Measurements from ENCODE around the gene CRIP1. TPM values are rescaled to one million over a fixed set of nuclear protein-coding genes. Genes with fewer than 3 reads are reported as not detected.

The CRIP1 gene
- total and polyA plus RNA-seq, 10 of the 15 experiments (the other 5 are each of a cell fraction or from before 2014, with no cell fraction given), result 66.8 to 259 (median 154) TPM

DNA sequence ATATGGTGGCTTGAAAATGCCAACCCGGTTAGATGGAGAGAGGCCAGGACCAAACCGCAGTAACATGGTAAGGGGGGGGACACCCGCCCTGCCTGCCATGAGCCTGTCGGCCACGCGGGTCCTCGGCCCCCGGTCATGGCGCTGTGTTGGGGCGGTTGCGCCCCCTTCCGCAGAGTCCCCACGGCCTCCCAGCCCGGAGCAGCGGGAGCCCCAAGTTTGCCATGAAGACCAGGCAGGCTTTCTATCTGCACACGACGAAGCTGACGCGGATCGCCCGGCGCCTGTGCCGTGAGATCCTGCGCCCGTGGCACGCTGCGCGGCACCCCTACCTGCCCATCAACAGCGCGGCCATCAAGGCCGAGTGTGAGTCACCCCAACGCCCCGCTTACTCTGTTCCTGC lies 22.2 kb upstream of the CRIP1 start (continued):
- TF ChIP-seq, protein P1, sequence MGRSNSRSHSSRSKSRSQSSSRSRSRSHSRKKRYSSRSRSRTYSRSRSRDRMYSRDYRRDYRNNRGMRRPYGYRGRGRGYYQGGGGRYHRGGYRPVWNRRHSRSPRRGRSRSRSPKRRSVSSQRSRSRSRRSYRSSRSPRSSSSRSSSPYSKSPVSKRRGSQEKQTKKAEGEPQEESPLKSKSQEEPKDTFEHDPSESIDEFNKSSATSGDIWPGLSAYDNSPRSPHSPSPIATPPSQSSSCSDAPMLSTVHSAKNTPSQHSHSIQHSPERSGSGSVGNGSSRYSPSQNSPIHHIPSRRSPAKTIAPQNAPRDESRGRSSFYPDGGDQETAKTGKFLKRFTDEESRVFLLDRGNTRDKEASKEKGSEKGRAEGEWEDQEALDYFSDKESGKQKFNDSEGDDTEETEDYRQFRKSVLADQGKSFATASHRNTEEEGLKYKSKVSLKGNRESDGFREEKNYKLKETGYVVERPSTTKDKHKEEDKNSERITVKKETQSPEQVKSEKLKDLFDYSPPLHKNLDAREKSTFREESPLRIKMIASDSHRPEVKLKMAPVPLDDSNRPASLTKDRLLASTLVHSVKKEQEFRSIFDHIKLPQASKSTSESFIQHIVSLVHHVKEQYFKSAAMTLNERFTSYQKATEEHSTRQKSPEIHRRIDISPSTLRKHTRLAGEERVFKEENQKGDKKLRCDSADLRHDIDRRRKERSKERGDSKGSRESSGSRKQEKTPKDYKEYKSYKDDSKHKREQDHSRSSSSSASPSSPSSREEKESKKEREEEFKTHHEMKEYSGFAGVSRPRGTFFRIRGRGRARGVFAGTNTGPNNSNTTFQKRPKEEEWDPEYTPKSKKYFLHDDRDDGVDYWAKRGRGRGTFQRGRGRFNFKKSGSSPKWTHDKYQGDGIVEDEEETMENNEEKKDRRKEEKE (IDR thresholded peaks at IDR 0.05), result no peak
- TF ChIP-seq ATF7 (IDR thresholded peaks at IDR 0.05; ENCODE audit: low read depth) (no peak), STAT3 (IDR thresholded peaks at IDR 0.05; ENCODE audit: low read depth, low read length) (no peak), MXI1 (IDR thresholded peaks at IDR 0.05; ENCODE audit: low read depth, low read length) (no peak), RAD51 (IDR thresholded peaks at IDR 0.05) (no peak)
- TF ChIP-seq, protein P2, sequence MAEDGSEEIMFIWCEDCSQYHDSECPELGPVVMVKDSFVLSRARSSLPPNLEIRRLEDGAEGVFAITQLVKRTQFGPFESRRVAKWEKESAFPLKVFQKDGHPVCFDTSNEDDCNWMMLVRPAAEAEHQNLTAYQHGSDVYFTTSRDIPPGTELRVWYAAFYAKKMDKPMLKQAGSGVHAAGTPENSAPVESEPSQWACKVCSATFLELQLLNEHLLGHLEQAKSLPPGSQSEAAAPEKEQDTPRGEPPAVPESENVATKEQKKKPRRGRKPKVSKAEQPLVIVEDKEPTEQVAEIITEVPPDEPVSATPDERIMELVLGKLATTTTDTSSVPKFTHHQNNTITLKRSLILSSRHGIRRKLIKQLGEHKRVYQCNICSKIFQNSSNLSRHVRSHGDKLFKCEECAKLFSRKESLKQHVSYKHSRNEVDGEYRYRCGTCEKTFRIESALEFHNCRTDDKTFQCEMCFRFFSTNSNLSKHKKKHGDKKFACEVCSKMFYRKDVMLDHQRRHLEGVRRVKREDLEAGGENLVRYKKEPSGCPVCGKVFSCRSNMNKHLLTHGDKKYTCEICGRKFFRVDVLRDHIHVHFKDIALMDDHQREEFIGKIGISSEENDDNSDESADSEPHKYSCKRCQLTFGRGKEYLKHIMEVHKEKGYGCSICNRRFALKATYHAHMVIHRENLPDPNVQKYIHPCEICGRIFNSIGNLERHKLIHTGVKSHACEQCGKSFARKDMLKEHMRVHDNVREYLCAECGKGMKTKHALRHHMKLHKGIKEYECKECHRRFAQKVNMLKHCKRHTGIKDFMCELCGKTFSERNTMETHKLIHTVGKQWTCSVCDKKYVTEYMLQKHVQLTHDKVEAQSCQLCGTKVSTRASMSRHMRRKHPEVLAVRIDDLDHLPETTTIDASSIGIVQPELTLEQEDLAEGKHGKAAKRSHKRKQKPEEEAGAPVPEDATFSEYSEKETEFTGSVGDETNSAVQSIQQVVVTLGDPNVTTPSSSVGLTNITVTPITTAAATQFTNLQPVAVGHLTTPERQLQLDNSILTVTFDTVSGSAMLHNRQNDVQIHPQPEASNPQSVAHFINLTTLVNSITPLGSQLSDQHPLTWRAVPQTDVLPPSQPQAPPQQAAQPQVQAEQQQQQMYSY (CRISPR knock-in tag; IDR thresholded peaks at IDR 0.05), result no peak
- TF ChIP-seq, protein P3, sequence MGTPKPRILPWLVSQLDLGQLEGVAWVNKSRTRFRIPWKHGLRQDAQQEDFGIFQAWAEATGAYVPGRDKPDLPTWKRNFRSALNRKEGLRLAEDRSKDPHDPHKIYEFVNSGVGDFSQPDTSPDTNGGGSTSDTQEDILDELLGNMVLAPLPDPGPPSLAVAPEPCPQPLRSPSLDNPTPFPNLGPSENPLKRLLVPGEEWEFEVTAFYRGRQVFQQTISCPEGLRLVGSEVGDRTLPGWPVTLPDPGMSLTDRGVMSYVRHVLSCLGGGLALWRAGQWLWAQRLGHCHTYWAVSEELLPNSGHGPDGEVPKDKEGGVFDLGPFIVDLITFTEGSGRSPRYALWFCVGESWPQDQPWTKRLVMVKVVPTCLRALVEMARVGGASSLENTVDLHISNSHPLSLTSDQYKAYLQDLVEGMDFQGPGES (IDR thresholded peaks at IDR 0.05), result no peak
- TF ChIP-seq, protein P4, sequence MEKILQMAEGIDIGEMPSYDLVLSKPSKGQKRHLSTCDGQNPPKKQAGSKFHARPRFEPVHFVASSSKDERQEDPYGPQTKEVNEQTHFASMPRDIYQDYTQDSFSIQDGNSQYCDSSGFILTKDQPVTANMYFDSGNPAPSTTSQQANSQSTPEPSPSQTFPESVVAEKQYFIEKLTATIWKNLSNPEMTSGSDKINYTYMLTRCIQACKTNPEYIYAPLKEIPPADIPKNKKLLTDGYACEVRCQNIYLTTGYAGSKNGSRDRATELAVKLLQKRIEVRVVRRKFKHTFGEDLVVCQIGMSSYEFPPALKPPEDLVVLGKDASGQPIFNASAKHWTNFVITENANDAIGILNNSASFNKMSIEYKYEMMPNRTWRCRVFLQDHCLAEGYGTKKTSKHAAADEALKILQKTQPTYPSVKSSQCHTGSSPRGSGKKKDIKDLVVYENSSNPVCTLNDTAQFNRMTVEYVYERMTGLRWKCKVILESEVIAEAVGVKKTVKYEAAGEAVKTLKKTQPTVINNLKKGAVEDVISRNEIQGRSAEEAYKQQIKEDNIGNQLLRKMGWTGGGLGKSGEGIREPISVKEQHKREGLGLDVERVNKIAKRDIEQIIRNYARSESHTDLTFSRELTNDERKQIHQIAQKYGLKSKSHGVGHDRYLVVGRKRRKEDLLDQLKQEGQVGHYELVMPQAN (conservative IDR thresholded peaks at IDR 0.05), result no peak

Measured in GM12878 (cell line).